ENCODE results near the gene PARP15. TPM values are rescaled to one million over a fixed set of nuclear protein-coding genes. Genes with fewer than 3 reads are reported as not detected.

The PARP15 gene
- total RNA-seq, 1 experiment from 2014 or later, result 0.12 TPM

DNA sequence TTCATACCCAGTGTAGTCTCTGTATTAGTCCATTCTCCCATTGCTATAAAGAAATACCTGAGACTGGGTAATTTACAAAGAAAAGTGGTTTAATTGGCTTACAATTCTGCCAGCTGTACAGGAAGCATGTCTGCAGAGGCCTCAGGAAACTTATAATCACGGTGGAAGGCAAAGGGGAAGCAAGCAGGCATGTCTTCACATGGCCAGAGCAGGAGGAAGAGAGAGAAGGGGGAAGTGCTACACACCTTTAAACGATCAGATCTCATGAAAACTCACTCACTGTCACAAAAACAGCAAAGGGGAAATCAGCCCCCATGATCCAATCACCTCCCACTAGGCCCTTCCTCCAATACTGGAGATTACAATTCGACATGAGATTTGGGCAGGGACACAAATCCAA is 96.9 kb downstream of the PARP15 start:
- ATAC-seq (no peak), DNase-seq (ENCODE audit: low read depth, low spot score) (no peak)
- ChIA-PET RAD21 (ENCODE audit: low non-redundant PET in 1 of 2, low total read pairs in 2 of 2, uncharacterized antibody in 2 of 2, unreplicated experiment in 2 of 2) (no interaction called here), POLR2A (no interaction called here), CTCF (no interaction called here)
- H3K4me2 ChIP-seq (ENCODE audit: low read length), result no peak overlapping the region
- intact Hi-C loops (cut with micrococcal nuclease), result no loop called here
- no peak overlapping the region for H3K9ac ChIP-seq (ENCODE audit: low read length)
- TF ChIP-seq CBX3 (IDR thresholded peaks at IDR 0.05; ENCODE audit: low read depth), result no peak
- no peak for TF ChIP-seq ZFX (IDR thresholded peaks at IDR 0.05)
- TF ChIP-seq, protein P1, sequence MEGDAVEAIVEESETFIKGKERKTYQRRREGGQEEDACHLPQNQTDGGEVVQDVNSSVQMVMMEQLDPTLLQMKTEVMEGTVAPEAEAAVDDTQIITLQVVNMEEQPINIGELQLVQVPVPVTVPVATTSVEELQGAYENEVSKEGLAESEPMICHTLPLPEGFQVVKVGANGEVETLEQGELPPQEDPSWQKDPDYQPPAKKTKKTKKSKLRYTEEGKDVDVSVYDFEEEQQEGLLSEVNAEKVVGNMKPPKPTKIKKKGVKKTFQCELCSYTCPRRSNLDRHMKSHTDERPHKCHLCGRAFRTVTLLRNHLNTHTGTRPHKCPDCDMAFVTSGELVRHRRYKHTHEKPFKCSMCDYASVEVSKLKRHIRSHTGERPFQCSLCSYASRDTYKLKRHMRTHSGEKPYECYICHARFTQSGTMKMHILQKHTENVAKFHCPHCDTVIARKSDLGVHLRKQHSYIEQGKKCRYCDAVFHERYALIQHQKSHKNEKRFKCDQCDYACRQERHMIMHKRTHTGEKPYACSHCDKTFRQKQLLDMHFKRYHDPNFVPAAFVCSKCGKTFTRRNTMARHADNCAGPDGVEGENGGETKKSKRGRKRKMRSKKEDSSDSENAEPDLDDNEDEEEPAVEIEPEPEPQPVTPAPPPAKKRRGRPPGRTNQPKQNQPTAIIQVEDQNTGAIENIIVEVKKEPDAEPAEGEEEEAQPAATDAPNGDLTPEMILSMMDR (IDR thresholded peaks at IDR 0.05 in 2 of 3, conservative IDR thresholded peaks at IDR 0.05 in 1 of 3; ENCODE audit: borderline replicate concordance in 1 of 3, insufficient read depth in 1 of 3, low read depth in 2 of 3, low read length in 2 of 3), result no peak
- TF ChIP-seq SRF (IDR thresholded peaks at IDR 0.05; ENCODE audit: low read depth), result no peak
- no peak for TF ChIP-seq SIN3A (IDR thresholded peaks at IDR 0.05; ENCODE audit: low read depth)
- TF ChIP-seq POLR2AphosphoS5 (IDR thresholded peaks at IDR 0.05; ENCODE audit: low read depth, low read length), result no peak
- TF ChIP-seq RAD21 (IDR thresholded peaks at IDR 0.05; ENCODE audit: low read depth), result no peak
- no peak for TF ChIP-seq YY1 (IDR thresholded peaks at IDR 0.05; ENCODE audit: extremely low read depth, insufficient replicate concordance, low read depth, low read length)
- TF ChIP-seq ZNF274 (IDR thresholded peaks at IDR 0.05; ENCODE audit: low read depth, low read length), result no peak
- TF ChIP-seq, protein P2, sequence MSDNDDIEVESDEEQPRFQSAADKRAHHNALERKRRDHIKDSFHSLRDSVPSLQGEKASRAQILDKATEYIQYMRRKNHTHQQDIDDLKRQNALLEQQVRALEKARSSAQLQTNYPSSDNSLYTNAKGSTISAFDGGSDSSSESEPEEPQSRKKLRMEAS (IDR thresholded peaks at IDR 0.05), result no peak
- TF ChIP-seq EZH2 (IDR thresholded peaks at IDR 0.05), result no peak
- no peak for TF ChIP-seq EZH2phosphoT487 (IDR thresholded peaks at IDR 0.05; ENCODE audit: borderline replicate concordance)
- no peak for TF ChIP-seq FOSL1 (IDR thresholded peaks at IDR 0.05; ENCODE audit: low read depth)
- no peak for TF ChIP-seq EGR1 (IDR thresholded peaks at IDR 0.05; ENCODE audit: low read depth)
- TF ChIP-seq, protein P3, sequence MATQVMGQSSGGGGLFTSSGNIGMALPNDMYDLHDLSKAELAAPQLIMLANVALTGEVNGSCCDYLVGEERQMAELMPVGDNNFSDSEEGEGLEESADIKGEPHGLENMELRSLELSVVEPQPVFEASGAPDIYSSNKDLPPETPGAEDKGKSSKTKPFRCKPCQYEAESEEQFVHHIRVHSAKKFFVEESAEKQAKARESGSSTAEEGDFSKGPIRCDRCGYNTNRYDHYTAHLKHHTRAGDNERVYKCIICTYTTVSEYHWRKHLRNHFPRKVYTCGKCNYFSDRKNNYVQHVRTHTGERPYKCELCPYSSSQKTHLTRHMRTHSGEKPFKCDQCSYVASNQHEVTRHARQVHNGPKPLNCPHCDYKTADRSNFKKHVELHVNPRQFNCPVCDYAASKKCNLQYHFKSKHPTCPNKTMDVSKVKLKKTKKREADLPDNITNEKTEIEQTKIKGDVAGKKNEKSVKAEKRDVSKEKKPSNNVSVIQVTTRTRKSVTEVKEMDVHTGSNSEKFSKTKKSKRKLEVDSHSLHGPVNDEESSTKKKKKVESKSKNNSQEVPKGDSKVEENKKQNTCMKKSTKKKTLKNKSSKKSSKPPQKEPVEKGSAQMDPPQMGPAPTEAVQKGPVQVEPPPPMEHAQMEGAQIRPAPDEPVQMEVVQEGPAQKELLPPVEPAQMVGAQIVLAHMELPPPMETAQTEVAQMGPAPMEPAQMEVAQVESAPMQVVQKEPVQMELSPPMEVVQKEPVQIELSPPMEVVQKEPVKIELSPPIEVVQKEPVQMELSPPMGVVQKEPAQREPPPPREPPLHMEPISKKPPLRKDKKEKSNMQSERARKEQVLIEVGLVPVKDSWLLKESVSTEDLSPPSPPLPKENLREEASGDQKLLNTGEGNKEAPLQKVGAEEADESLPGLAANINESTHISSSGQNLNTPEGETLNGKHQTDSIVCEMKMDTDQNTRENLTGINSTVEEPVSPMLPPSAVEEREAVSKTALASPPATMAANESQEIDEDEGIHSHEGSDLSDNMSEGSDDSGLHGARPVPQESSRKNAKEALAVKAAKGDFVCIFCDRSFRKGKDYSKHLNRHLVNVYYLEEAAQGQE (IDR thresholded peaks at IDR 0.05; ENCODE audit: low read depth), result no peak
- TF ChIP-seq, protein P4, sequence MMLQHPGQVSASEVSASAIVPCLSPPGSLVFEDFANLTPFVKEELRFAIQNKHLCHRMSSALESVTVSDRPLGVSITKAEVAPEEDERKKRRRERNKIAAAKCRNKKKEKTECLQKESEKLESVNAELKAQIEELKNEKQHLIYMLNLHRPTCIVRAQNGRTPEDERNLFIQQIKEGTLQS (IDR thresholded peaks at IDR 0.05), result no peak
- TF ChIP-seq ELF1 (IDR thresholded peaks at IDR 0.05; ENCODE audit: borderline replicate concordance, low read depth), result no peak
- H4K20me1 ChIP-seq (ENCODE audit: insufficient read depth), result no peaks in the 10 kb centered on the region
- peaks cover 9 to 18% of the 10 kb centered on the region in 2 experiments for H3K4me1 ChIP-seq (ENCODE audit: control insufficient read depth in 1 of 2, insufficient read depth in 2 of 2, low read length in 2 of 2)
- H3K27ac ChIP-seq (ENCODE audit: low read depth, low read length), result no peak overlapping the region
- no peaks in the 10 kb centered on the region for H3K36me3 ChIP-seq (ENCODE audit: control insufficient read depth in 1 of 2, insufficient read depth in 2 of 2, low read length in 2 of 2)
- H3K4me3 ChIP-seq (replicated peaks in 1 of 2; ENCODE audit: low read depth in 1 of 2, low read length in 2 of 2), result no peak overlapping the region
- no peaks in the 10 kb centered on the region; the same call in 1 of the 2 replicates for H3K9me2 ChIP-seq (ENCODE audit: insufficient read depth)
- no peak overlapping the region for H2AFZ ChIP-seq (ENCODE audit: low read depth, low read length, poor library complexity, severe bottlenecking)
- no TSS peak for BruUV-seq (replicated peaks)
- H3K9me3 ChIP-seq (ENCODE audit: control insufficient read depth in 1 of 2, insufficient read depth in 1 of 2, low read depth in 1 of 2, low read length in 2 of 2), result no peaks in the 10 kb centered on the region
- no peaks in the 10 kb centered on the region for H3K79me2 ChIP-seq (ENCODE audit: insufficient read depth, low read length)
- no peaks in the 10 kb centered on the region for H3K27me3 ChIP-seq (ENCODE audit: insufficient read depth, low read length)
